K562 (cell line): ENCODE results near the gene NUCKS1. TPM values are rescaled to one million over a fixed set of nuclear protein-coding genes. Genes with fewer than 3 reads are reported as not detected.

ENCODE experiments used
- CBFB ChIP-seq: sonication (generic); formaldehyde crosslinking; IDR thresholded peaks from 2 replicates; pipeline ENCODE4 v1.4.0; 2020; ENCODE audit warnings: mild to moderate bottlenecking, missing genetic modification reagents
- CBX5 ChIP-seq: IDR thresholded peaks from 2 replicates; pipeline ENCODE4 v1.6.1; 2014; ENCODE audit warnings: low read depth, borderline replicate concordance
- ELF1 ChIP-seq: fragments of 200-800 bp; sonication (Bioruptor generic); IDR thresholded peaks from 2 replicates; pipeline ENCODE4 v1.6.1; 2016; ENCODE audit warnings: missing genetic modification characterization, missing compliant biosample characterization
- GATA2 ChIP-seq: sonication (generic); formaldehyde crosslinking; IDR thresholded peaks from 2 replicates; pipeline ENCODE4 v1.4.0; 2020; ENCODE audit warnings: mild to moderate bottlenecking, missing genetic modification reagents
- HDAC3 ChIP-seq: fragments of 450-650 bp; IDR thresholded peaks from 2 replicates; pipeline ENCODE4 v1.6.1; 2018; ENCODE audit warnings: borderline replicate concordance, mild to moderate bottlenecking, moderate library complexity; ENCODE audit not compliant: partially characterized antibody
- HDAC8 ChIP-seq: fragments of 450-650 bp; IDR thresholded peaks from 2 replicates; pipeline ENCODE4 v1.6.1; 2016; ENCODE audit warnings: mild to moderate bottlenecking, missing genetic modification characterization, moderate library complexity, missing compliant biosample characterization
- HIVEP1 ChIP-seq: fragments of 250-450 bp; sonication (Bioruptor Pico); IDR thresholded peaks from 2 replicates; pipeline ENCODE4 v1.4.0; 2020; ENCODE audit warnings: mild to moderate bottlenecking
- KDM1A ChIP-seq, 2 experiments: fragments of 450-650 bp; IDR thresholded peaks; 2 replicates each; pipeline ENCODE4 v1.6.1; 2016; ENCODE audit warnings: mild to moderate bottlenecking in 2 of 2
- LARP7 ChIP-seq: fragments of 450-650 bp; IDR thresholded peaks from 2 replicates; pipeline ENCODE4 v1.6.1; 2016
- MECOM ChIP-seq: fragments of 250-450 bp; sonication (Bioruptor Pico); IDR thresholded peaks from 2 replicates; pipeline ENCODE4 v1.8.0; 2022; ENCODE audit warnings: inconsistent platforms
- RBM15 ChIP-seq: fragments of 200-400 bp; formaldehyde crosslinking; IDR thresholded peaks from 2 replicates; pipeline ENCODE4 v1.6.1; 2018; ENCODE audit warnings: mild to moderate bottlenecking, low read length, moderate library complexity; ENCODE audit not compliant: insufficient read depth
- SAP30 ChIP-seq: fragments of 200-600 bp; sonication (generic); IDR thresholded peaks from 2 replicates; pipeline ENCODE4 v1.6.1; 2012; ENCODE audit warnings: borderline replicate concordance, low read depth, mild to moderate bottlenecking, moderate library complexity, low read length, control low read depth, inconsistent platforms; ENCODE audit not compliant: insufficient read depth, poor library complexity, severe bottlenecking
- STAT5A ChIP-seq: IDR thresholded peaks from 2 replicates; pipeline ENCODE4 v1.6.1; 2012; ENCODE audit warnings: low read length, inconsistent platforms, borderline replicate concordance
- SUPT5H ChIP-seq: fragments of 450-650 bp; IDR thresholded peaks from 2 replicates; pipeline ENCODE4 v1.6.1; 2016
- TARDBP ChIP-seq: fragments of 450-650 bp; IDR thresholded peaks from 2 replicates; pipeline ENCODE4 v1.6.1; 2016
- TCF7L2 ChIP-seq: fragments of 150-350 bp; IDR thresholded peaks from 2 replicates; pipeline ENCODE4 v1.6.1; 2016; ENCODE audit warnings: low read depth, mild to moderate bottlenecking, low read length, moderate library complexity
- ZFPM2 ChIP-seq: fragments of 250-450 bp; sonication (Bioruptor Pico); IDR thresholded peaks from 2 replicates; pipeline ENCODE4 v1.5.1; 2022; ENCODE audit warnings: mild to moderate bottlenecking
- ZNF143 ChIP-seq: sonication (generic); formaldehyde crosslinking; IDR thresholded peaks from 2 replicates; pipeline ENCODE4 v1.9.0; 2022; ENCODE audit warnings: mild to moderate bottlenecking, missing genetic modification reagents
- ZNF253 ChIP-seq: fragments of 250-450 bp; sonication (Bioruptor Pico); conservative IDR thresholded peaks from 2 replicates; pipeline ENCODE4 v1.6.1; 2021; ENCODE audit warnings: mild to moderate bottlenecking
- ZNF277 ChIP-seq: fragments of 250-450 bp; sonication (Bioruptor Pico); IDR thresholded peaks from 2 replicates; pipeline ENCODE4 v1.8.0; 2022; ENCODE audit warnings: inconsistent platforms, mild to moderate bottlenecking, moderate library complexity, borderline replicate concordance
- ZNF347 ChIP-seq: fragments of 450-650 bp; formaldehyde crosslinking; IDR thresholded peaks from 2 replicates; pipeline ENCODE4 v1.4.0; 2020; ENCODE audit warnings: low read depth, mild to moderate bottlenecking, moderate library complexity
- ZNF518B ChIP-seq: fragments of 250-450 bp; sonication (Bioruptor Pico); IDR thresholded peaks from 2 replicates; pipeline ENCODE4 v1.5.0; 2021; ENCODE audit warnings: mild to moderate bottlenecking, moderate library complexity
- ZNF639 ChIP-seq, 2 experiments: fragments of 200-800 bp in 1 of 2; sonication (Bioruptor generic) in 1 of 2; sonication (generic) in 1 of 2; formaldehyde crosslinking in 1 of 2; IDR thresholded peaks in 1 of 2; conservative IDR thresholded peaks in 1 of 2; 2 replicates each; pipeline versions ENCODE4 v1.5.0 to v1.6.1; 2016 to 2020; ENCODE audit warnings: missing compliant biosample characterization in 1 of 2, missing genetic modification characterization in 1 of 2, missing genetic modification reagents in 1 of 2
- polyA plus RNA-seq, 8 experiments: library from polyadenylated mRNA; depleted of rRNA in 4 of 8; stranded (reverse) in 5 of 8; unstranded in 3 of 8; fragments of >200 nt; fragmentation: Nextera tagmentation in 2 of 8; fragmentation: Illumina TruSeq in 1 of 8; extraction: Ambion mirVana in 2 of 8; extraction: Trizol in 1 of 8; gene quantifications; 2 replicates each; pipeline versions ENCODE4 v1.2.1 to v1.2.3, GENCODE V29; 2011 to 2014; ENCODE audit warnings: inconsistent platforms in 1 of 8, missing spikeins in 1 of 8
- total RNA-seq, 7 experiments: library from RNA; depleted of rRNA in 6 of 7; stranded (reverse); fragments of >200 nt in 6 of 7; fragmentation: Illumina TruSeq in 2 of 7; extraction: Trizol in 2 of 7; gene quantifications; 2 replicates each; pipeline versions ENCODE4 v1.2.1 to v1.2.3, GENCODE V29; 2011 to 2021; ENCODE audit warnings: low replicate concordance in 1 of 7

The NUCKS1 gene
- total and polyA plus RNA-seq, 9 of the 15 experiments (the other 6 are each of a cell fraction or from before 2014, with no cell fraction given): 66.7 to 244 (median 149) TPM

GRCh38 chr1:205678286-205679111 lies 71.5 kb downstream of the NUCKS1 start (continued):
- TF ChIP-seq CBX5 (no peak), ZNF347 (CRISPR knock-in tag) (no peak), ZNF253 (CRISPR knock-in tag) (no peak), RBM15 (no peak), MECOM (CRISPR knock-in tag) (no peak), ZNF277 (CRISPR knock-in tag) (no peak), ZNF143 (no peak), STAT5A (peak; percentile 94), CBFB (CRISPR knock-in tag) (no peak), ZFPM2 (CRISPR knock-in tag) (no peak), TCF7L2 (no peak), HDAC3 (peak; percentile 97), ZNF518B (no peak), KDM1A (IDR thresholded peaks at IDR 0.05) (peak; percentile 84 to 87), GATA2 (CRISPR knock-in tag) (peak; percentile 97), LARP7 (no peak), ZNF639 (CRISPR knock-in tag; conservative IDR thresholded peaks at IDR 0.05 in 1 of 2, IDR thresholded peaks at IDR 0.05 in 1 of 2) (peak in 1 of 2 experiments; percentile 92; a peak in 2 of 4 replicates), TARDBP (peak; percentile 95), HIVEP1 (CRISPR knock-in tag) (peak; percentile 34; the same call in 1 of the 2 replicates), ELF1 (tag) (no peak), SUPT5H (no peak), HDAC8 (tag) (no peak), SAP30 (no peak)
